Thyroid gland (tissue), 4 donors: ENCODE results near the gene CMTR1. TPM values are rescaled to one million over a fixed set of nuclear protein-coding genes. Genes with fewer than 3 reads are reported as not detected.

Experiments
- DNase-seq, 2 donors: peaks; one replicate each; pipeline ENCODE4 v3.0.0-alpha.2; 2019
- H3K27ac ChIP-seq, 3 donors: fragments of 200-600 bp; sonication (generic); 1 replicate in 2 of 3; 2 replicates in 1 of 3; pipeline ENCODE4 v1.5.1; 2016 to 2019; ENCODE audit warnings: mild to moderate bottlenecking in 1 of 3, moderate library complexity in 1 of 3
- H3K27me3 ChIP-seq: fragments of 200-600 bp; sonication (generic); one replicate; pipeline ENCODE4 v1.5.1; 2019
- H3K36me3 ChIP-seq, 2 donors: fragments of 200-600 bp; sonication (generic); one replicate each; pipeline ENCODE4 v1.5.1; 2016 to 2019
- H3K4me1 ChIP-seq, 2 donors: fragments of 200-600 bp; sonication (generic); one replicate each; pipeline ENCODE4 v1.5.1; 2017 to 2019
- H3K4me3 ChIP-seq, 3 donors: fragments of 200-600 bp; sonication (generic); replicated peaks in 1 of 3; 1 replicate in 2 of 3; 2 replicates in 1 of 3; pipeline ENCODE4 v1.5.1; 2016; ENCODE audit warnings: mild to moderate bottlenecking in 1 of 3
- H3K9me3 ChIP-seq: fragments of 200-600 bp; sonication (generic); one replicate; pipeline ENCODE4 v1.5.1; 2017
- CTCF ChIP-seq, 6 experiments: fragments of 200-600 bp in 3 of 6; fragments of 450-650 bp in 3 of 6; sonication (generic) in 3 of 6; IDR thresholded peaks; one replicate each; pipeline ENCODE4 v1.5.1; 2016 to 2019; ENCODE audit warnings: antibody characterized with exemption in 6 of 6, mild to moderate bottlenecking in 2 of 6, inconsistent platforms in 1 of 6, moderate library complexity in 1 of 6
- POLR2A ChIP-seq, 2 donors: fragments of 450-650 bp; IDR thresholded peaks; one replicate each; pipeline ENCODE4 v1.6.1; 2017; ENCODE audit warnings: antibody characterized with exemption in 2 of 2, mild to moderate bottlenecking in 2 of 2, moderate library complexity in 1 of 2
- WGBS, 2 donors: methylation state at CpG; one replicate each; pipeline ENCODE4 v1.1.5; 2017; 5-methylcytosine and 5-hydroxymethylcytosine counted together
- intact Hi-C: fragments of 100-400 bp; cut with DNase I; formaldehyde crosslinking; loops from one replicate; pipeline ENCODE4 v1.15.1; 2023
- total RNA-seq, 4 donors: library from RNA; depleted of rRNA; stranded (reverse); fragments of >200 nt; gene quantifications; one replicate each; pipeline ENCODE4 v1.2.3, GENCODE V29; 2016

The CMTR1 gene
- total RNA-seq, 4 donors from 2014 or later = 29.3 to 41.5 (median 33.1) TPM

GRCh38 chr6:37486121-37486839 lies 53.3 kb downstream of the CMTR1 start:
- WGBS, 2 donors = 88 to 91% methylated on average over 8 of the region's 8 CpGs
- Histone ChIP-seq H3K27me3 (no peaks in the 10 kb centered on the region), H3K36me3 (no peaks in the 10 kb centered on the region), H3K9me3 (no peaks in the 10 kb centered on the region), H3K27ac (no peak overlapping the region), H3K4me3 (no peak overlapping the region), H3K4me1 (peaks cover 20 to 33% of the 10 kb centered on the region in 2 donors)
- TF ChIP-seq POLR2A (IDR thresholded peaks at IDR 0.05) (no peak), CTCF (IDR thresholded peaks at IDR 0.05) (no peak)
- intact Hi-C loops = loop anchor here (5.0 kb wide), 1 partner anchor 81 kb away; no protein-coding TSS in a partner anchor
- no peak for DNase-seq

- 79 to 82% methylated on average over 9 of the region's 9 CpGs for WGBS, 2 donors
- Histone ChIP-seq H3K36me3 (no peaks in the 10 kb centered on the region), H3K4me3 (no peak overlapping the region), H3K27me3 (no peaks in the 10 kb centered on the region), H3K4me1 (peaks cover 8 to 18% of the 10 kb centered on the region in 2 donors), H3K27ac (no peak overlapping the region), H3K9me3 (no peaks in the 10 kb centered on the region)
- intact Hi-C loops = loop anchor here (5.0 kb wide), 1 partner anchor 80 kb away; no protein-coding TSS in a partner anchor
- no peak for DNase-seq
- no peak for TF ChIP-seq CTCF (IDR thresholded peaks at IDR 0.05)
- TF ChIP-seq POLR2A (IDR thresholded peaks at IDR 0.05) = no peak
These were observed 54.8 kb downstream of the CMTR1 start for GRCh38 chr6:37487591-37488380.

DNA sequence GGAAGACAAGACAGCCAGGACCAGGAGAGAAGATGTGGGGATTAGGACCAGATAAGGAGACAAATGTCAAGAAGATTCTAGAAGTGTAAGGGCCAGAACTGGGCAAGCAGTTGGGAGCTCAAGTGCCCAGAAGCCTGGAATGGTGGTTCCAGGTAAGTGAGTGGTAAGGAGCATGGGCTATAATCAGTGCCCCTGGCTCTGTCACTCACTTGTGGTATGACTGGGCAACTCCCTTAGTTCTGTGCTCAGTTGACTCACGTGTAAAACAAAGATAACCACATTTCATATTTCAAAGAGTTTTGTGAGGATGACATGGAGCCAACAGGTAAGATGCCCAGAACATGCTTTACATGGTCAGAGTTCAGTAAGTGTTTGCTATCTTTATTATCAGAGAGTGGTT lies 55.5 kb downstream of the CMTR1 start:
- no peaks in the 10 kb centered on the region for H3K9me3 ChIP-seq
- no peak for DNase-seq
- TF ChIP-seq CTCF (IDR thresholded peaks at IDR 0.05) (no peak), POLR2A (IDR thresholded peaks at IDR 0.05) (no peak)
- H3K4me1 ChIP-seq = peaks cover 5 to 14% of the 10 kb centered on the region in 2 donors
- H3K4me3 ChIP-seq = no peak overlapping the region
- intact Hi-C loops = loop anchor here (5.0 kb wide), 1 partner anchor 79 kb away; no protein-coding TSS in a partner anchor
- no peaks in the 10 kb centered on the region for H3K36me3 ChIP-seq
- H3K27me3 ChIP-seq = no peaks in the 10 kb centered on the region
- WGBS, 2 donors = 72 to 85% methylated on average over 1 of the region's 1 CpG
- no peak overlapping the region for H3K27ac ChIP-seq

DNA sequence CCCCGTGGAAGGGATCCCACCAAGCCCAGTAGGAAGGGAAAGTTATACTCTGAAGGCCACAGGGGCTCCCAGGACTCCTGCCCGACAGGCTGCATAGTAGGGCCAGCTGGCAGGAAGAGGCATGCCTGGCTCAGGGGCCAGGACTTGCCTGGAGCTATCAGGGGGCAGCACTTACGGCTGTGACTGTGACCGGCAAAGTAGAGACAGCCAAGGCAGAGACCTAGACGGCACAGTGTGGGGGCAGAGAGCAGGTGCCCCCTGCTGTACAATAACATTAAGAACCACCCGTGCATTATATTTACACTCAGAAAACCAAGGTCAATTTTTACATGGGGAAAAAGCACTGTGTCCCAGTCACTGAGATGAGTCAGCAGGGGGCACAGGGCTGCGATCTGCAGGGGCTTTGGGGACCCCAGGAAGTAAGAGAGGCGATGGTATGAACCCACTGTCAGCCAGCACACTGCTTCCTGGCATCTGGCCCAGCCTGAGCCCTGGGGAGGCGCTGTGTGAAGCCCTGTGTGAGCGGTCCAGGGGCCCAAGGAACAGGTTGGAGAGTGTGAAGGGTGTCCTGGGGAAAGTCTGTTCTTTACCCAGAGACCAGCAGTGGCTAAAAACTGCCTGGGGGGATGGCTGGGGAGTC lies 56.8 kb downstream of the CMTR1 start:
- 47 to 48% methylated on average over 8 to 9 of the region's 10 CpGs for WGBS, 2 donors
- intact Hi-C loops = loop anchor here (5.0 kb wide), 1 partner anchor 77 kb away; no protein-coding TSS in a partner anchor

More for the DNA sequence above, 56.8 kb downstream of the CMTR1 start:
- Histone ChIP-seq H3K4me1 (peaks cover 5 to 10% of the 10 kb centered on the region in 2 donors), H3K36me3 (no peaks in the 10 kb centered on the region), H3K27ac (no peak overlapping the region), H3K27me3 (no peaks in the 10 kb centered on the region), H3K4me3 (no peak overlapping the region), H3K9me3 (no peaks in the 10 kb centered on the region)
- TF ChIP-seq POLR2A (IDR thresholded peaks at IDR 0.05) = no peak
- no peak for TF ChIP-seq CTCF (IDR thresholded peaks at IDR 0.05)
- no peak for DNase-seq
